NCI-H69 (cell line): Measurements from ENCODE around the gene INPP4B.

Source experiments
- DNase-seq: peaks from one replicate; lab custom pipeline; 2025; lab: John Stamatoyannopoulos, UW

The INPP4B gene

DNA sequence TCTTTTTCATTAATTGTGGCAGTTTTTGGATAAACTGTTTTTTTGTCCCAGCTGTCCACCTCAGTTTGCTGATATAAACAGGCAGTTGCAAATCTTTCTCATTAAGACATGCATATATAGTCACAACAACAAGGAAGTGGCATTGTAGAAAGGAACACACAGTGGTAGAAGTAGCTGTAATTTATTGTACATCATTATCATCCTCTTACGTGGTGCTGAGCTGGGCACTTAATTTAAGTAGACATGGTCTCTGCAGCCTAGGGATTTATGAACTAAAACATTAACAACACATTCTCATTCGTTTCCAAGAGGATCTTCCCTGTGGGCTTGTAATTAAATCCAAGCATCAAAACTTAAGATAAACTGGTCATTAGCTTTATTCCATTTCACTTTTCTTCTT lies 500.2 kb downstream of the INPP4B start:
- DNase-seq, result no peak

DNA sequence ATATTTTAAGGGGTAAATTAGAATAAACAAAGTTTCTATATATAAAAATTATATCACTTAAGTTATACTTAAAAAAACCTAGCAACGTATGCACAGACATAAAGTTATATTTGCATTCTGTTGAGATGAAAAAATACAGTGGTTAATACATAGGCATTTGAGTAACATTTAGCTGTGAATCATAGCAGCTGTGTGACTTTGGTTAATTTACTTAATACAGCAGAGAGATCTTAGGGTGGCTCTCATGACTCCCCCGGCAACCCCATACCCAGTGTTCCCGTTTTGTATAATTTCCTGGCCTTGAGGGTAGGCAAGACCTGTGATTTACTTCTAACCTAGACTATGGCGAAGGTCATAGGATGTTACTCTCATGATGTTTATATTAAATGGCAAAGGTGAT lies 504.8 kb downstream of the INPP4B start:
- DNase-seq, result no peak

DNA sequence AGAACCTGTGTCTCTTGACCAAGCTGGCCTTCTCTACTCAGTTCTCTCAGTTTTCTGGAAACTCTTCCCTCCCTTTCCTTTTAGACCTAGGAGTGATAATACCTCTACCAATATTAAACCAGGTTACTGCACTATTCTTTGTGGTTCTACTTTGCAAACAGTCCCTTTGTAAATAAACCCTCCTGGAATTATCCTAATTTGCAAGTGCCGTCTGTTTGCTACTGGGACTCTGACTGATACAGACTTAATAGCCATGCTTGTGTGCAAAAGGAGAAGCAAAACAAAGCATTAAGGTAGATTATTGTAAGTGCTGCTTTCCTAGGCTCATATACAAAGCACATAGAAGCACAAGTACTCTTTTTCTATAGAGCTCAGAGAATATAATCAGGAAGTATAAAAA lies 507.0 kb downstream of the INPP4B start:
- DNase-seq, result peak; percentile 71

DNA sequence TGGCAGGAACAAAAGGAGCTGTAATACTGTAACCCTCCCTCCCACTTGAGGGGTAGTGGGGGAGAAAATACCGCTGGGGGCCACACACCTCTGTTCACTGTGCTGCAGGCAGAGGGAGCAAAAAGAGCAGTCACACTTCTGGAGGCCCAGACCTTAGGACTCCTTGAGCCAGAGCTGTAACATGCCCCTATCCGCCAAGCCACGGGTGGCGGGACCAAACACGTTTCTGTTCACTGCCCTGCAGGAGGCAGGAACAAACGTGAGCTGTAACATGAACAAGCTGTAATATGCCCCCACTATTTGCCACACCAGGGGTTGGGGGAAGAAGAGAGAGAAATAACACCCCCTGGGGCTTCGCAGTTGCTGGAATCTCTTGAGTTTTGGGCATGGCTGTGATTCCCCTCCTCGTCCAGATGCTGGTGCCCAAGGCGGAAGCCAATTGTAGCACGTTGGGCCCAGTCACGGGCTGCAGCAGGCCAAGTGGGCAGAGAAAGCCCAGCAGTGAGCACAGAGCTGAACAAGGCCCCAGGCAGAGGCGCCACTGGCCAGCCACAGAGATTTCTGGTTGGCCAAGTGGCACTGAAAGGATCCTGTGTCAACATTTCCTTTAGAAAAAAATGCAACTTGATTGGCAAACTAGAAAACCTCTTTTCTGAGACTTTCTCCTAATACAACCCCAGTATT lies 509.7 kb downstream of the INPP4B start:
- DNase-seq, result no peak

DNA sequence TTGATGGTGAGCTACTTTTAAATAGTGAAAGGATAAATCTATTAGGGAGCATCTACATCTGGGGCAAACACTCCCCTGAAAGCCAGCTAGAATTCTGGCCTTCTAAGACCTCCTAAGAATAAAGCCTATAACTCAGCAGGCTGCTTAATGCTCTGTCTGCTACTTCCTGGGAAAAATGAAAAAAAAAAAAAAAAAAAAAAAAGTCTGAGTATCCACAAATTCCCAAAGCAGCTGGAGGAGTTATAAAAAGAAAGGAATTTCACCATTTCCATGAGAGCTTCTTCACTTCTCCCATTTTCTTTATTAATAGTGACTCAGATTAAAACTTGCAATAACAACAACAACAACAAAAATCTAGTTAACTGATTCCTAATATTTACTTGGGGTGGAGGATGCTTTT lies 511.2 kb downstream of the INPP4B start:
- DNase-seq, result no peak

DNA sequence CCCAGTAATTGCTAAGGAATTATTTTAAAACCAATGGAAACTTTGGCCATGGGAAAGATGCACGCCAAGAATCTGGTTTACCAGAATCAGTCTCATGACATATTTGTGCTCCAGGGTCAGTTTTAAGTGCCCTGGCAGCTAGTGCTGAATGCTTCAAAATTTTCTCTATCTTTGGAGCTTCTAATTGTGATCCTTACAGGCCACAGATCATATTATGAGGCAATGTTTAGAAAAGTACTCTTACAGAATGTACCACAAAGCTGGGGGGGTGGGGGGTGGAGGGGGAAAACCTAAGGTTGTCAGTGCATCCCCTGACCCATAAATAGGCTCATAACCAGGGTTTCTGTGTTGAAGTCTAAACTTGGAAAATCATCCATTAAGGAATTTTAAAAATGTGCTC lies 514.5 kb downstream of the INPP4B start:
- no peak for DNase-seq

DNA sequence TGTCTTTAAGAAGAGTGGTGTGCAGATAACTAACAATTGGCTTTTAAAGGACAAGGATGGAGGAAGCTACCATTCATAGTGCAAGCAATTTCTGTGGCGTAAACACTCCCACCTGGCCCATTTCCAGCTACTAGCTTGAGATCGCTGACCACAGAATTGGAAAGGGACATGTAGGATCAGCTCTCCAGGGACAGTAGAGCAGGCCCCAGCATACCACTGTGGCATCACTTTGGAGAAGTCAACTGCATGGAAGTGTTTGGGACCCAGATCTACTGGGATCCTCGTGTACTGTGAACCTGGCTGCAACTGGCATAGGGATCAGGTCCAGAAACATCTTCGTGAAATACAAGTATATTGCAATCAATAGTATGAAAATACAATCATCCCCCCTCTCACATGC lies 515.0 kb downstream of the INPP4B start:
- DNase-seq, result peak; percentile 11

DNA sequence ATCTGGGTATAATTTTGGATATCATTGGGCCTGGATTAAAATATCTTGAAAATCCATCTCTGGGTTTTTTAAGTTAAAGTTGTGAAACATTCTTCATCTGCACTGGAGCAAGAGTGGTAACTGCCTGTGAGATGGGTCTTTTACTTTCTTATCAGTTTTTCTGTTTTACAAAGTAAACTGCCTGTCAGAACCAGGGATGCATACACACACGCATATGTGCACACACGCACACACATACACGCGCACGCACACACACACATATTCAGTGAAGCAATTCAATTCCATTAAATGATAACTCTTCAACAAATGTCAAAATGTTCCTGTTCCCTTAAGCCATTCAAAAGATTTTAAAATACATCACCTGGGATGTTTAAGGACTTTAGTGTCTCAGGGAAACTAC lies 515.8 kb downstream of the INPP4B start:
- DNase-seq, result no peak

DNA sequence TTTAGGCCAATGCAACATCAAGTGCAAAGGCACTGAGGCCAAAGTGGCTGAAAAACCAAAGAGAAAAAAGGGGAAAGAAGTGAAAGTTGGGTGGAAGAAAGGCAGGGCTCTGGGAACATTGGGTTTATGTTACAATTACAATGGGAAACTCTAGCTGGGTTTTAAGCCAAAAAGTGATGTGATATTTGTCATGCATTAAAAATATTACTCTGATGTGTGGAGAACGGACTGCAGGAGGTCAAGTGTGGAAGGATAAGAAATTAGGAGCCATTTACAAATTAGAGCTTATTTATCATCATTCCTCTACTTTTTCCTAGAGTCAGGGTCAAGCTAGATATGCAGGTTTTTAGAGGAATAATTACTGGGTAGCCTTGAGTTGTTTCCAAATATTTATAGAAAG lies 516.8 kb downstream of the INPP4B start:
- DNase-seq, result no peak

DNA sequence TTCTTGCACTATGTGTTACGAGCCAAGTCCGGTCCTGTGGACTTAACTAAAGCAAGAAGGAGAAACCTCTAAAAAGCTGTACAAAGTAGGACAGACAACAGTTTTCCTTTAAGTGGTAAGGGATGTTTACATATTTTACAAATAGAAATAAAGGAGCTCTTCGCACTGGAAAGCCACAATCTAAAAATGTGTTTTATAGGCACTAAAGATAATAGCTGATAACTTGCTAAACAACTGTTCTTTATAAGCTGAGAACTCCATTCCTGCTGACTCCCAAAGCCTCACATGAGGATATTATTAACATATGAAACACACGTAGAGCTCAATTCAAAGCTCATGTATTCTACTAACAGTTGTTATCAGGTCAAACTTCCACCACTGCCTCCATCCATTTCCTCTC lies 519.9 kb downstream of the INPP4B start:
- DNase-seq, result no peak

DNA sequence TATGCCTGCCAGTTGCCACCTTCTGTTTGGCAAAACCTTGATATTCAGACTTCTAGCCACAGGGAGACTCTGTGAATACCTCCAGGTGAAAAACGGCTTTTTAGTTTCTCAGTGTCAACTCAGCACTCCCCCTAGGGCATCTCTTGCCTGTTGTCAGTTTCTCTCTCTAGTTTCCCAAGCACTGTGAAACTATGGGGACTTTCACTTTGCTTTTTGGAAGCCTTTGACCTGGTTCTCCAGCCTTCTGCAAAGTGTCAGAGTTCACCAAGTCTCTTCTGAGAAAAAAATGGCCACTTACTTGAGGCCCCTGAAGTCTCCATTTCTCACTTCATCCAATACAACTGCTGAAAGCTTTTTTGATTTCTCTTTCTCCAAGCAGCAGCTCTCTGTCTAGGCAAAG lies 521.5 kb downstream of the INPP4B start:
- no peak for DNase-seq

DNA sequence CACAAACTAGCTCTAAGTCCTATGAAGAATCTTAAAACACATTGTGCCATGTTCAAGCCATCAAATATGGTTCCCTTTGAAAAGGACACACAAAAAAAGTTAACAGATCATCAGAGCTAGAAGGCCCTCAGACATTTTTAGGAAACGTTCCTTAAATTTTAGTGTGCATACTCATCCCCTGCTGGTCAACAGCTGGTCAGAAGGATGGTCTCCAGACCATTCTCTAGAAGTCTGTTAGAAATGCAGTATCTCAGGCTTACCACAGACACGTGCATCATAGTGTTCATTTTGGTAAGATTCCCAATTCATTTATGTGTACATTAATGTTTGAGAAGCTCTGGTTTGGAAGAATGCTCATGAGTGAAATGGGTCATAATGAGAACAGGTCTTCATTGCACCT lies 523.1 kb downstream of the INPP4B start:
- no peak for DNase-seq

DNA sequence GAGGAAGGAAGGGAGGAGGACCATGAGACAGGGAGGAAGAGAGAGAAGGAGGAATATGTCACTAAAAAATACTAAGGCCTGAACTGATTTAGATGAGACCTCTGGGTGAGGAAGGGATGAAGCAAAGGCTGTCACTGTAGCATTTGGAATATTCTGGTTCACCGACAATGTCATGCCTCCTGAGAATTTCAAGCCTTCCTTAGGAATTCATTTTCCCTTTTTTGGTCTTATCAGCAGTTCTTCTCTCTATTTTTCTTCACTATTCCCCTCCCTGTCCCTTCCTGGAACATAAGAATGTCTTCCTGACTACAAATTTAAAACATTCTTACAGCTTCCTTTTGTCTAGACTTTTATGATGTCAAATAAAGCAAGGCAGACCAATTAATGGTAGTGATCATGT lies 527.8 kb downstream of the INPP4B start:
- DNase-seq, result no peak

DNA sequence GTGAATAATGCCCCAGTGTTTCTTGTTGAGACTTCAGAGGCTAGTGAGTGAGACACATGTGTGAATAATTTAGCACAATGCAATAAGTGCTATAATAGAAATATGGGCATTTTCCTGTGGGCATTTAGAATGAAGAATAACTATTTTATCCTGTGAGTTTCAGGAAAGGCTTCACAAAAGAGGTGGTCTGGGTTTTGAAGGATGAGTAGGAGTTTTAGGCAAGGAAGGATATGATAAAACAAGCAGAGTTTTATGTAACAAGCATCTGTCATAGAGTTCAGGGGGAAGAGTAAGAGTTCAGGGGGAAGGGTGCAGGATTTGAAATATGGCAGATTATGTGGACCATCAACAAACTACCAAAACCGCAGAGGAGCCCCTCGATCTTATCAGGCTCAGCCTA lies 529.2 kb downstream of the INPP4B start:
- no peak for DNase-seq

DNA sequence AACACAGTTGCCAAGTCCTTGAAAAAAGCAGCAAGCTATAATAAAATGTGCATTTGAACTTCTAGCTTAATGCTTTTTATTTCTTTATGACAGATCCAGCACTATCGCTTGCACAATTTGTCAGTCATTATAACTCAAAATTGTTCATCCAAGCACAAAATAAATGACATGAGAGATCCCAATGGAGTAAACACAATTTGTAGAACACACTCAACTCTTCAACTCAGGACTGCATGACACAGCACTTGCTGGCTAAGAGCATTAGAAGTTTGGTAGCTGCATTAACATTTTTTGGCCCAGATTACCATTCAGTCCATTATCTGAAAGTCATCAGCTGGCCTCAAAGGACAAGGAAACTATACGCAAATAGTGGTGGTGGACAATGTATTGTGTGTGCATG lies 530.1 kb downstream of the INPP4B start:
- no peak for DNase-seq

DNA sequence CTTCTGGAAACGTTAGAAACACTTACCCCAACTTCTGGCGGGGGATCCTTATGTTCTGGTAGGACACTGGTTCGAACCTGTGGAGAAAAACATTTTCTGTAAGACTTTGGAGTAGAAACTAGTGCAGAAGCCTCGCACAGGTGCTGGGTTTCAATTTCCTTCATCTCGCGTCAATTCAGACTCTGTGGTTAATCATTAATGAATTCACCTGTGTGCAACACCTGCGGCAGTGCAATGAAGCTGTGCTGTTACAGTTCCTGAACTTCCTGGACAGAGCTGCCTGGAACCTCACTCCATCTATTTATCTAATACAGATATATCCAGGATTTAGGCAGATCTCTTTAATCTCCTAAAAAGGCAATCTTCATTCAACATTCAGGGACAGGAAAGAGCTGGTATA lies 531.4 kb downstream of the INPP4B start:
- DNase-seq, result no peak

DNA sequence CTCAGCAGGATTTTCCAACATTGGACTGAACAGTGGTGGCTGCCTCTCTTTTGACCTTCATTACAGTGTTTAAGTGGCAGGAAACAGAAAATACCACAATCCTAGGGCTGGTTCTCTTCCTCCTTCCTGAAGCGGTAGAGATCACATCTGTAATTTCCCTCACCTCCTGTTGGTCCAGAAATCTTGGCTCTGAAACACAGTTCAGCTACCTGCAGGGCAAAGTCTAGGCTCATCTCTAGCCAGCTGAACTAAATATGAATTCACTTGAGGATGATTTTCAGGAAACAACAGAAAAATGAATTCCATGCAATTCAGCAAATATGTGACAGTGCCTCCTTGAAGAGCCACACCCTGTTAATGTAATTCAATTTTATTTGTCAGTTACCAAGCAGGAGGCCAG lies 531.9 kb downstream of the INPP4B start:
- DNase-seq, result no peak

DNA sequence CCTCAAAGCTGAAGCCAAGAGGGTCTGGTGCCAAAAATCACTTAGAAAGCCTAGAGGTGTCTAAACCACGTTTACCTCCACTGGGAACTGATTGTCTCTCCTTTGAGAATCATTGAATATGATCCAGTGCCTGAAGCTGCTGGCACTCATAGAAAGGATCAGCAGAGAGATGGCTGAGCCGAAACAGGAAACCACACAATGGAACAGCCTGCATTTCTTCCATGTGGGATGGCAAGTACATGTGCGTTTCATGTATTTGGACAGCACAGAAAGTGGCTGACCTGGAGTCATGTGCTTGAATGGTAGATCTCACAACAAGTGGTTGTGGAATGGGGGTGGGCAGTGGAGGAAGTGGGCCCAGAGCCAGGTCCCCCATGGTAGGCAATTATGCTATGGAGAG lies 533.7 kb downstream of the INPP4B start:
- DNase-seq, result peak; percentile 2

DNA sequence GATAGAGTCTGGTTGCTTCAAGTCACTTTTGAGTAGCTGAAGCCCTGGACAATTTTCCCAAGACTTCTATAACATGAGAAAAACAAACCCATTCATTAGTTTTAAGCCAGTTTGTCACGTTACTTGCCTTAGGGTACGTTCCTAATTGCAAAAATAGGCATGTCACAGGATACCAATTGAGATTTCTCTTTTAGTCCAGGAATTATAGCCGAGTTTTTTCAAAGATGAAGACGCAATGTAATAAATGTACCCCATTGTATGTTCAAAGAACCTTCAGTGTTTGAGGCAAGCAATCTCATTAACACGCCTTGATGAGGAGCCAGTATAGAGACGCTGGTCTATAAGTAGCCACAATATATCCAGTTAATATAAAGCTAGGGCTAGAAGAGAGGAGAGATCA lies 534.2 kb downstream of the INPP4B start:
- DNase-seq, result no peak

DNA sequence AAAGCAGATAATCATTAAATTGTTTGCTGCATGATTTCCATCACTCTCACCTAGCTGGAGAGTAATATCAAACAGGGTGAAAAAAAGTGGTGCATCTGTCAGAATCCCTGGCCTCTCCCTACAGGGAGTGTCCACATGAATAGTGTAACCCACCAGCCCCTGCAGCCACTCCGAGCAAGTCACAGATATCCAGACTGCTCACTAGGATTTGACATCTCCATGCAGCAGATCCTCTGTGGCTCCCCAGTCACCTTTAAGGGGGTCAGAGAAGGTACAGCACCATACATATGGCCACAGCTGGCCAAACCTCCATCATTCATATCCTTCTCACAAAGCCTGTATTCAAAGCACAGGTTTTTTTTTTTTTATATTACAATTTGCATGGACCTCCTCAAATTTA lies 536.3 kb downstream of the INPP4B start:
- DNase-seq, result no peak

DNA sequence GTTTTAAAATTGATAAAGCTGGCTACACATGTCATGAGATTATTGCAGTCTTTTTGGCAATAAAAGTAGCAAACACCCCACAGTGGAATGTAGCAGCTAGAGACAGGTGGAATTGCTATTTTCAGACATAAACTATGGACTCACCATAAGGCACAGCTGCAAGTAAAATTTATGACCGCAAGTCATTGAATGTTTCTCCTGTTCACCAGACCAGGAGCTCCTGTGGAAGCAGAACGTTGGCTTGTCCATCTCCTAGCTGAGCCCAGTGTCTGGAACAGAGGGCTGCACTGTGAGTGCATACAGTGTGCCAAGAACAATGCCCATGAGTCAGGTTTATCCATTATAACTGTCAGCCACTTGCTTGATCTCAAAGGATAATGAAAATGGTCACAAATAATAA lies 538.2 kb downstream of the INPP4B start:
- DNase-seq, result no peak

DNA sequence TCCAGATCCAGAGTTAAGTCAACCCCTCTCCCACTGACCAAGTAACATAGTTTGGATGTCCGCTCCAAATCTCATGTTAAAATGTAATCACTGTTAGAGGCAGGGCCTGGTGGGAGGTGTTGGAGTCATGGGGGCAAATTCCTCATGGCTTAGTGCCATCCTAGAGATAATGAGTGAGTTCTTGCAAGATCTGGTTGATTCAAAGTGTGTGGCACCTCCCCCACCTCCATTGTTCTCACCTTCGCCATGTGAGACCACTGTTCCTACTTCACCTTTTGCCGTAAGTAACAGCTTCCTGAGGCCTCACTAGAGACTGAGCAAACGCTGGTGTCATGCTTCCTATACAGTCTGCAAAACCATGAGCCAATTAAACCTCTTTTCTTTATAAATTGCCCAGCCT lies 548.8 kb downstream of the INPP4B start:
- DNase-seq, result no peak

DNA sequence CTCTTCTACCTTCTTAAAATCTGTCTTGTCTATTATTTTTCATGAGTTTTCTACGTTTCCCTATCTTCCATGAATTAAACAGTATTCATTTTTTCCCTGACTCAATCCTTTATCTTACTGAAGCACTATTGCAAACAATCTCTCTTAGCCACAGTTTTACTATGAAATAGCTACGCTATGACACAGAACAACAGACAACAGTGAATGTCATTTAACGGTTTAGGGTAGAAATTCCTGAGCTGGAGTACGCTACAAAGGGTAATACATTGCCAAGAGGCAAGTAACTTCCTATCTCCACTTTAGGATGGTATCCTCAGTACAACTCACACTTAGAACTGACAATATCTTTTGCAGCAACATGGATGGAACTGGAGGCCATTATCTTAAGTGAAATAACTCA lies 552.6 kb downstream of the INPP4B start:
- DNase-seq, result no peak

DNA sequence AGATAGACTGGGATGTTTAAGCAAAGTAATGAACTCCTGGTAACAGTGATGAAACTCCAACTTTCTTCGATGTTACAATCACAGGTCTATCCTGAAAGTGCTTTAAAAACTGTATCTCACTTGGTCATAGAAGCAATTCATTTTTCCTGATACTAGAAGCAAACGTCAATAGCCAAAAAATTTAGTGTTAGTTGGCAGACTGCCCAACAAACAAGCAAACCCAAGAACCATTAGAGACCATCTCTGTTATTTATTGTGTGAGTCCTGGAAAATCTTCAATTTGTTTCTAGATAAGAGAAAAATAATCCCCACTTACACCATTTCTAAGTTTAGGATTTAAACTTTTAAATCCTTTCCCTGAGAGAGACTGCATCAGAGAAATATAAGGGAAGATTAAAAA lies 553.9 kb downstream of the INPP4B start:
- no peak for DNase-seq
